IMR-90 (cell line): ENCODE data around the gene PLEKHD1. TPM values are rescaled to one million over a fixed set of nuclear protein-coding genes. Genes with fewer than 3 reads are reported as not detected.

Experiments used
- ATAC-seq: fragments of 200-7000 bp; cut with Tn5 transposase; 2 replicates; pipeline ENCODE4 v1.9.1; 2020; ENCODE audit warnings: low read depth, mild to moderate bottlenecking, moderate library complexity
- BruUV-seq: library from RNA; stranded (reverse); fragments of 400-500 nt; replicated peaks from 2 replicates; lab custom pipeline; 2021; lab: Mats Ljungman, UMichigan
- CTCF ChIA-PET: fragments of 300-600 bp; formaldehyde crosslinking; extraction: SDS; loops from one replicate; lab custom pipeline; 2021; ENCODE audit warnings: antibody characterized with exemption; lab: Yijun Ruan, JAX
- POLR2A ChIA-PET: fragments of 300-600 bp; sonication (Branson Sonifier 250); formaldehyde crosslinking; loops from one replicate; lab custom pipeline; 2022; ENCODE audit warnings: antibody characterized with exemption; ENCODE audit not compliant: unreplicated experiment; lab: Charles Lee
- DNase-seq: peaks from one replicate; pipeline ENCODE4 v3.0.0; 2013
- H2AFZ ChIP-seq: replicated peaks from 2 replicates; pipeline ENCODE3; 2013; ENCODE audit warnings: low read length, mild to moderate bottlenecking; ENCODE audit not compliant: poor library complexity
- H2AK5ac ChIP-seq: 2 replicates; pipeline ENCODE4 v1.6.1; 2013; ENCODE audit warnings: low read depth, low read length, inconsistent platforms
- H2AK9ac ChIP-seq: replicated peaks from 2 replicates; pipeline ENCODE3; 2013; ENCODE audit warnings: mild to moderate bottlenecking, low read depth, low read length, moderate library complexity; ENCODE audit not compliant: poor library complexity
- H2BK120ac ChIP-seq: 2 replicates; pipeline ENCODE4 v1.6.1; 2013; ENCODE audit warnings: low read depth, low read length, inconsistent platforms
- H2BK15ac ChIP-seq: 3 replicates; pipeline ENCODE4 v1.6.1; 2013; ENCODE audit warnings: low read depth, low read length, inconsistent platforms
- H2BK20ac ChIP-seq: 2 replicates; pipeline ENCODE4 v1.6.1; 2013; ENCODE audit warnings: low read depth, mild to moderate bottlenecking, inconsistent platforms, low read length, moderate library complexity
- H2BK5ac ChIP-seq: 2 replicates; pipeline ENCODE4 v1.6.1; 2013; ENCODE audit warnings: mild to moderate bottlenecking, low read depth, low read length, inconsistent platforms; ENCODE audit not compliant: poor library complexity, severe bottlenecking
- H3K14ac ChIP-seq: replicated peaks from 2 replicates; pipeline ENCODE4 v1.6.1; 2013; ENCODE audit warnings: low read depth, low read length, inconsistent platforms
- H3K18ac ChIP-seq: 2 replicates; pipeline ENCODE4 v1.6.1; 2013; ENCODE audit warnings: low read depth, low read length, control low read depth
- H3K23ac ChIP-seq: 2 replicates; pipeline ENCODE4 v1.6.1; 2013; ENCODE audit warnings: low read depth, low read length, inconsistent platforms
- H3K27ac ChIP-seq: 2 replicates; pipeline ENCODE4 v1.5.1; 2013; ENCODE audit warnings: mild to moderate bottlenecking, control low read depth, low read length; ENCODE audit not compliant: insufficient read depth
- H3K27me3 ChIP-seq: 2 replicates; pipeline ENCODE4 v1.6.1; 2013; ENCODE audit warnings: low read length; ENCODE audit not compliant: control insufficient read depth, insufficient read depth
- H3K36me3 ChIP-seq: 2 replicates; pipeline ENCODE4 v1.6.1; 2013; ENCODE audit warnings: low read length, mixed read lengths; ENCODE audit not compliant: control insufficient read depth, insufficient read depth
- H3K4ac ChIP-seq: 2 replicates; pipeline ENCODE4 v1.6.1; 2013; ENCODE audit warnings: low read depth, low read length, inconsistent platforms
- H3K4me1 ChIP-seq: 2 replicates; pipeline ENCODE4 v1.6.1; 2013; ENCODE audit warnings: low read length, mixed read lengths; ENCODE audit not compliant: control insufficient read depth, insufficient read depth
- H3K4me2 ChIP-seq: 2 replicates; pipeline ENCODE4 v1.6.1; 2013; ENCODE audit warnings: low read depth, mild to moderate bottlenecking, control low read depth, low read length, moderate library complexity
- H3K4me3 ChIP-seq: 2 replicates; pipeline ENCODE4 v1.5.1; 2013; ENCODE audit warnings: low read depth, mild to moderate bottlenecking, control low read depth, low read length, moderate library complexity; ENCODE audit not compliant: insufficient read depth
- H3K56ac ChIP-seq: 2 replicates; pipeline ENCODE4 v1.6.1; 2013; ENCODE audit warnings: low read length, inconsistent platforms; ENCODE audit not compliant: insufficient read depth; ENCODE audit errors: extremely low read depth
- H3K79me1 ChIP-seq, 2 experiments: 2 replicates each; pipeline ENCODE4 v1.6.1; 2013; ENCODE audit warnings: low read length in 2 of 2, inconsistent platforms in 1 of 2, low read depth in 1 of 2
- H3K9ac ChIP-seq: 2 replicates; pipeline ENCODE4 v1.6.1; 2013; ENCODE audit warnings: low read depth, low read length, control low read depth
- H3K9me1 ChIP-seq: 2 replicates; pipeline ENCODE4 v1.6.1; 2013; ENCODE audit warnings: low read length, inconsistent platforms; ENCODE audit not compliant: insufficient read depth
- H3K9me3 ChIP-seq: 2 replicates; pipeline ENCODE4 v1.6.1; 2013; ENCODE audit warnings: low read length; ENCODE audit not compliant: control insufficient read depth, insufficient read depth
- H4K20me1 ChIP-seq: 2 replicates; pipeline ENCODE4 v1.6.1; 2013; ENCODE audit warnings: low read length, inconsistent platforms; ENCODE audit not compliant: insufficient read depth
- H4K5ac ChIP-seq: 2 replicates; pipeline ENCODE4 v1.6.1; 2013; ENCODE audit warnings: mild to moderate bottlenecking, low read depth, low read length, control low read depth
- H4K8ac ChIP-seq, 2 experiments: 2 replicates each; pipeline ENCODE4 v1.6.1; 2013; ENCODE audit warnings: low read depth in 2 of 2, low read length in 2 of 2, control low read depth in 1 of 2, inconsistent platforms in 1 of 2
- H4K91ac ChIP-seq: 2 replicates; pipeline ENCODE4 v1.6.1; 2013; ENCODE audit warnings: low read depth, low read length, inconsistent platforms; ENCODE audit not compliant: insufficient read depth
- BHLHE40 ChIP-seq: fragments of 150-350 bp; IDR thresholded peaks from 2 replicates; pipeline ENCODE4 v1.6.1; 2016; ENCODE audit warnings: mild to moderate bottlenecking, low read depth, low read length
- CEBPB ChIP-seq: IDR thresholded peaks from 2 replicates; pipeline ENCODE4 v1.6.1; 2012; ENCODE audit warnings: low read depth, low read length, improper control_type of control experiment
- CHD1 ChIP-seq: IDR thresholded peaks from 2 replicates; pipeline ENCODE4 v1.6.1; 2012; ENCODE audit warnings: low read depth, low read length, improper control_type of control experiment
- MAFK ChIP-seq: IDR thresholded peaks from 2 replicates; pipeline ENCODE4 v1.6.1; 2012; ENCODE audit warnings: low read depth, low read length, improper control_type of control experiment
- MAZ ChIP-seq: IDR thresholded peaks from 2 replicates; pipeline ENCODE4 v1.6.1; 2012; ENCODE audit warnings: low read depth, mild to moderate bottlenecking, low read length, improper control_type of control experiment, moderate library complexity, borderline replicate concordance
- MXI1 ChIP-seq: IDR thresholded peaks from 2 replicates; pipeline ENCODE4 v1.6.1; 2012; ENCODE audit warnings: low read depth, mild to moderate bottlenecking, low read length, moderate library complexity, borderline replicate concordance
- NFE2L2 ChIP-seq: fragments of 150-350 bp; IDR thresholded peaks from 2 replicates; pipeline ENCODE4 v1.6.1; 2016; ENCODE audit warnings: low read depth, mild to moderate bottlenecking, low read length
- RAD21 ChIP-seq: IDR thresholded peaks from 2 replicates; pipeline ENCODE4 v1.6.1; 2012; ENCODE audit warnings: low read length, improper control_type of control experiment
- RCOR1 ChIP-seq: IDR thresholded peaks from 2 replicates; pipeline ENCODE4 v1.6.1; 2012; ENCODE audit warnings: mild to moderate bottlenecking, low read length, improper control_type of control experiment; ENCODE audit not compliant: insufficient replicate concordance
- RFX5 ChIP-seq: IDR thresholded peaks from 2 replicates; pipeline ENCODE4 v1.8.0; 2012; ENCODE audit warnings: low read depth, mild to moderate bottlenecking, low read length, moderate library complexity
- SMC3 ChIP-seq: fragments of 150-350 bp; IDR thresholded peaks from 2 replicates; pipeline ENCODE4 v1.6.1; 2016; ENCODE audit warnings: low read depth, mild to moderate bottlenecking, antibody characterized with exemption, low read length, moderate library complexity
- dilution Hi-C: fragments of 300-500 bp; cut with HindIII; formaldehyde crosslinking; loops from one replicate; pipeline ENCODE4 v1.14.3; 2018; ENCODE audit warnings: low sequenced_read_pairs; ENCODE audit not compliant: unreplicated experiment
- in situ Hi-C: fragments of 300-500 bp; cut with MboI; formaldehyde crosslinking; loops from 3 replicates; pipeline ENCODE4 v1.14.3; 2019; ENCODE audit warnings: low sequenced_read_pairs, inconsistent platforms, mixed read lengths
- intact Hi-C: fragments of 100-400 bp; cut with micrococcal nuclease; formaldehyde crosslinking; loops from 2 replicates; pipeline ENCODE4 v1.10.0; 2022
- polyA plus RNA-seq, 3 experiments: library from polyadenylated mRNA; depleted of rRNA; stranded (reverse); fragments of >200 nt; gene quantifications; 2 replicates each; pipeline ENCODE4 v1.2.3, GENCODE V29; 2012; ENCODE audit warnings: low replicate concordance in 1 of 3
- total RNA-seq: library from RNA; depleted of rRNA; stranded (reverse); fragments of >200 nt; gene quantifications from 2 replicates; pipeline ENCODE4 v1.2.3, GENCODE V29; 2012
- TF ChIP-seq, protein P1 (sequence below): fragments of 150-350 bp; IDR thresholded peaks from 2 replicates; pipeline ENCODE4 v1.6.1; 2017; ENCODE audit warnings: mild to moderate bottlenecking, antibody characterized with exemption, low read length, low read depth
- TF ChIP-seq, protein P2 (sequence below): fragments of 150-350 bp; IDR thresholded peaks from 2 replicates; pipeline ENCODE4 v1.6.1; 2016; ENCODE audit warnings: low read depth, mild to moderate bottlenecking, low read length, moderate library complexity, borderline replicate concordance

Gene PLEKHD1
- total and polyA plus RNA-seq, 2 of the 4 experiments (the other 2 are of a cell fraction), result under 0.01 TPM; not detected in 1

DNA sequence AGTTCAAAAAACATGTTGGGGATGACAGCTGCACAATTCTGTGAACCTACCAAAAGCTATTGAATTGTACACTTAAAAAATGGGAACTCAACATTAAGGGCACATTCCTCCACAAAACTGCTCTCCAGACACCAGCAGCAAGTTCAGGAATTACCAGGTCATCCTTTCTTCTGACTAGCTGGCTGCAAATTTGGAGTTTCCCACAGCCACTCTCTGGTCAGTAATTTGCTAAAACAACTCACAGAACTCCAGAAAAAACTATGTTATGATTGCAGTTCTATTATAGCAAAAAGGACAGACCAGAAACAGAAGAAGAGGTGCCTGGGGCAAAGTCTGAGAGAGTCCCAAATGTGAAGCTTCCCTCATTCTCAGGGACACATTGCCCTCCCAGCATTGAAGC is 20.1 kb upstream of the PLEKHD1 start:
- H3K79me1 ChIP-seq, result peaks cover 3 to 9% of the 10 kb centered on the region in 2 experiments; a peak in 2 of 4 replicates
- H3K27me3 ChIP-seq, result no peaks in the 10 kb centered on the region
- H3K9ac ChIP-seq, result no peak overlapping the region
- H2AK5ac ChIP-seq, result no peak overlapping the region
- peak overlapping the region; percentile 50; the same call in 1 of the 2 replicates for H4K91ac ChIP-seq
- peak overlapping the region; percentile 40 for H2BK5ac ChIP-seq
- no peak overlapping the region for H4K5ac ChIP-seq
- peak overlapping the region; percentile 11; the same call in 1 of the 2 replicates for H3K4me2 ChIP-seq
- ATAC-seq, result peak; percentile 13
- H3K9me3 ChIP-seq, result no peaks in the 10 kb centered on the region
- dilution Hi-C loops, result no loop called here
- ChIA-PET POLR2A (no interaction called here), CTCF (interaction anchor here (0.6 to 1.4 kb wide), 2 partner anchors 45 to 223 kb away, joined by 4 read pairs; no protein-coding TSS in a partner anchor)
- peak; percentile 45 for DNase-seq
- H3K4ac ChIP-seq, result peak overlapping the region; percentile 82
- peaks cover 7% of the 10 kb centered on the region for H3K9me1 ChIP-seq
- H3K4me1 ChIP-seq, result peaks cover 3% of the 10 kb centered on the region; the same call in 1 of the 2 replicates
- peak overlapping the region; percentile 86 for H2BK20ac ChIP-seq
- H4K20me1 ChIP-seq, result peaks cover 9% of the 10 kb centered on the region; the same call in 1 of the 2 replicates
- H3K36me3 ChIP-seq, result peaks cover 6% of the 10 kb centered on the region
- H3K27ac ChIP-seq, result peak overlapping the region; percentile 65; the same call in 1 of the 2 replicates
- intact Hi-C loops, result no loop called here
- H2AFZ ChIP-seq, result peak overlapping the region; percentile 45
- peak overlapping the region; percentile 61; the same call in 1 of the 2 replicates for H3K14ac ChIP-seq
- H3K56ac ChIP-seq, result peak overlapping the region; percentile 59; the same call in 1 of the 2 replicates
- peak overlapping the region; percentile 87 for H3K23ac ChIP-seq
- H3K18ac ChIP-seq, result no peak overlapping the region
- in situ Hi-C loops, result loop anchor here (5.0 kb wide), 1 partner anchor 212 kb away; no protein-coding TSS in a partner anchor
- H2AK9ac ChIP-seq, result peak overlapping the region; percentile 42
- H4K8ac ChIP-seq, result peak overlapping the region; percentile 33 to 84; a peak in 3 of 4 replicates
- TF ChIP-seq MAFK, result no peak
- TF ChIP-seq BHLHE40, result no peak
- TF ChIP-seq MXI1, result no peak
- TF ChIP-seq RCOR1, result no peak
- TF ChIP-seq RFX5, result no peak
- TF ChIP-seq SMC3, result no peak
- TF ChIP-seq, protein P1, sequence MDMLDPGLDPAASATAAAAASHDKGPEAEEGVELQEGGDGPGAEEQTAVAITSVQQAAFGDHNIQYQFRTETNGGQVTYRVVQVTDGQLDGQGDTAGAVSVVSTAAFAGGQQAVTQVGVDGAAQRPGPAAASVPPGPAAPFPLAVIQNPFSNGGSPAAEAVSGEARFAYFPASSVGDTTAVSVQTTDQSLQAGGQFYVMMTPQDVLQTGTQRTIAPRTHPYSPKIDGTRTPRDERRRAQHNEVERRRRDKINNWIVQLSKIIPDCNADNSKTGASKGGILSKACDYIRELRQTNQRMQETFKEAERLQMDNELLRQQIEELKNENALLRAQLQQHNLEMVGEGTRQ, result no peak
- TF ChIP-seq NFE2L2, result no peak
- TF ChIP-seq CEBPB, result no peak
- no peak for TF ChIP-seq MAZ
- TF ChIP-seq, protein P2, sequence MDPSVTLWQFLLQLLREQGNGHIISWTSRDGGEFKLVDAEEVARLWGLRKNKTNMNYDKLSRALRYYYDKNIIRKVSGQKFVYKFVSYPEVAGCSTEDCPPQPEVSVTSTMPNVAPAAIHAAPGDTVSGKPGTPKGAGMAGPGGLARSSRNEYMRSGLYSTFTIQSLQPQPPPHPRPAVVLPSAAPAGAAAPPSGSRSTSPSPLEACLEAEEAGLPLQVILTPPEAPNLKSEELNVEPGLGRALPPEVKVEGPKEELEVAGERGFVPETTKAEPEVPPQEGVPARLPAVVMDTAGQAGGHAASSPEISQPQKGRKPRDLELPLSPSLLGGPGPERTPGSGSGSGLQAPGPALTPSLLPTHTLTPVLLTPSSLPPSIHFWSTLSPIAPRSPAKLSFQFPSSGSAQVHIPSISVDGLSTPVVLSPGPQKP, result no peak
- no peak for TF ChIP-seq RAD21
- no peak for TF ChIP-seq CHD1
- H2BK15ac ChIP-seq, result peak overlapping the region; percentile 57; the same call in 1 of the 3 replicates
- no TSS peak for BruUV-seq
- H3K4me3 ChIP-seq, result no peak overlapping the region
- H2BK120ac ChIP-seq, result peak overlapping the region; percentile 66
